Dermis blood vessel endothelial cell (primary cell): Measurements from ENCODE around the gene KIAA1191. TPM values are rescaled to one million over a fixed set of nuclear protein-coding genes. Genes with fewer than 3 reads are reported as not detected.
"Not testable (repeated sequence)": the region's sequence is repeated elsewhere in the genome, so short reads cannot be mapped to it uniquely, and the experiment has no call there.

Source experiments
- DNase-seq: peaks from one replicate; pipeline ENCODE4 v3.0.0; 2010
- total RNA-seq: library from RNA; depleted of rRNA; stranded (reverse); fragments of >200 nt; gene quantifications from 2 replicates; pipeline ENCODE4 v1.2.3, GENCODE V29; 2014

Gene KIAA1191
- total RNA-seq, 1 donor from 2014 or later = 88.0 TPM

- DNase-seq = not testable (repeated sequence)
These were observed 56.2 kb downstream of the KIAA1191 start for GRCh38 chr5:176305356-176305755.

Other genes with a start within 250 kb of the KIAA1191 start
- gene SIMC1, start 123.3 kb downstream of the KIAA1191 start, total RNA-seq = 1.5 and 3.9 TPM in 2 replicates
- 14.7 and 15.0 TPM in 2 replicates for gene ARL10, start 3.7 kb upstream of the KIAA1191 start, total RNA-seq
- gene NOP16, start 26.8 kb upstream of the KIAA1191 start, total RNA-seq = 9.8 and 14.1 TPM in 2 replicates
- 27.9 and 47.3 TPM in 2 replicates for gene HIGD2A, start 27.0 kb upstream of the KIAA1191 start, total RNA-seq
- 107 and 163 TPM in 2 replicates for gene CLTB, start 54.8 kb upstream of the KIAA1191 start, total RNA-seq
- 48.3 and 50.2 TPM in 2 replicates for gene FAF2, start 86.6 kb upstream of the KIAA1191 start, total RNA-seq
- 4.1 and 8.6 TPM in 2 replicates for gene RNF44, start 175.6 kb upstream of the KIAA1191 start, total RNA-seq
- gene CDHR2, start 187.6 kb upstream of the KIAA1191 start, total RNA-seq = under 0.01 TPM in 1 of 2 replicates, not detected in the other
- gene GPRIN1, start 248.4 kb upstream of the KIAA1191 start, total RNA-seq = 7.7 and 8.7 TPM in 2 replicates